ENCODE data around the gene DEPDC5. TPM values are rescaled to one million over a fixed set of nuclear protein-coding genes. Genes with fewer than 3 reads are reported as not detected.
"Not testable (repeated sequence)": the region's sequence is repeated elsewhere in the genome, so short reads cannot be mapped to it uniquely, and the experiment has no call there.

Gene DEPDC5
- total RNA-seq = 4.9 and 22.5 TPM in 2 replicates

DNA sequence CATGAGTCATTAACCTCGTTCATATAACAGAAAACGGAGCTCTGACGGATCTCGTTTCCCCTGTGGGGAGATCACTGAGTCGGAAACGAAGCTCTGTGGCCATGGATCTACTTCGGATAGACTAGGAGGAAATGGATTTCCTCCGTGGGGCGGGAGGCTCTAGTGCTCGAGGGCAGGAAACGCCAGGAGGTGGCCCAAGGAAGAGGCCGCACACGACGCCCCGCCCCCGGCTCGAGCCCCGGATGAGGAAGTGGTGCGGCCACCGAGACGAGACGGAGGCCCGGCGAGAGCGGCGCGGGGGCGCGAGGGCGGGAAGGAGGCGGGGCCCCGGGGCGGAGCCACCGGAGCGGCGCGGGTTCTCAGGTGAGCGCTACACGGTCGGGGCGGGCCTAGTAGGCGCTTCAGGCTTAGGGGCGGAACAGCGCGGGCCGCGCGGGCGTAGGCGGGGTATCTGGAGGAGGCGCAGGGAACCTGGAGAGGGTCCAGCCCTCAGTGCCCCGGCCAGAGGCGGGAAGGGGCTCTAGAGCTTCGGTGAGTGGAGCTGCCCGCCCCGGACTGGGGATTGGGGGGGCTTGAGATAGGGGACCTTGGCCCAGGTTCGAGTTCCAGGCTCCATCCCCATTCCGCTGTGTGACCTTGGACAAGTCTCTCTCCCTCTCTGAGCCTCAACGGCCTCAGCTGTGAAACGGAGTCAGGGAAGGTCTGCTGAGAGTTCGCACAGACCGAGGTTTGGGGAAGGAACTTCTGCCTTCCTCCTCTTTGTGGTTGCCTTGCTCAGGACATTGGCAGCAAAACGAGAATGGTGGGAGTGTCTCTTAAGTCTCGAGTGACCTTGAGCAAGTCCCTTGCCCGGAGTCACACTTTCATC lies at the start of gene DEPDC5:
TSS of gene DEPDC5 (plus strand) at position 386 of the 868 bp plus-strand sequence. CDS start 903 bp downstream, outside the sequence.
- DNase-seq (ENCODE audit: low read depth) = peak; percentile 84

DNA sequence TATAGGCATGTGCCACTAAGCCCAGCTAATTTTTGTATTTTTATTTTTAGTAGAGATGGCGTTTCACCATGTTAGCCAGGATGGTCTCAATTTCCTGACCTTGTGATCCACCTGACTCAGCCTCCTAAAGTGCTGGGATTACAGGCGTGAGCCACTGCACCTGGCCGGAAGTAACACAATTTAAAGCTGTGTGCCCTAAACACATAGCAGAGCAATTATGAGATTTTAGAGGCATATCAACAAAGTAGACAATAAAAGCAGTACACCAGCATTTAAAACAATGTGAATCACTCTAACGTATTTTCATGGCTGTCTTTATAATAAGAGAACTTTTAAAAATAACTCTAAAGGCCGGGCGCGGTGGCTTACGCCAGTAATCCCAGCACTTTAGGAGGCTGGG lies 46.3 kb upstream of the DEPDC5 start:
- DNase-seq (ENCODE audit: low read depth) = no peak

DNA sequence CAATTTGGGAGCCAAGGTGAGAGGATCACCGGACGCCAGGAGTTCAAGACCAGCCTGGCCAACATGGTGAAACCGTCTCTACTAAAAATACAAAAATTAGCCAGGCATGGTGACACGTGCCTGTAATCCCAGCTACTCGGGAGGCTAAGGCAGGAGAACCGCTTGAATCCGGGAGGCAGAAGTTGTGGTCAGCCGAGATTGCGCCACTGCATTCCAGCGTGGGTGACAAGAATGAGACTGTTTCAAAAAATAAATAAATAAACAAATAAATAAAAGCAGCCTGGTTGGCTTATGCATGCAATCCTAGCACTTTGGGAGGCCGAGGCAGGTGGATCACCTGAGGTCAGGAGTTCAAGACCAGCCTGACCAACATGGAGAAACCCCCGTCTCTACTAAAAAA lies 42.6 kb upstream of the DEPDC5 start:
- not testable (repeated sequence) for DNase-seq (ENCODE audit: low read depth)

DNA sequence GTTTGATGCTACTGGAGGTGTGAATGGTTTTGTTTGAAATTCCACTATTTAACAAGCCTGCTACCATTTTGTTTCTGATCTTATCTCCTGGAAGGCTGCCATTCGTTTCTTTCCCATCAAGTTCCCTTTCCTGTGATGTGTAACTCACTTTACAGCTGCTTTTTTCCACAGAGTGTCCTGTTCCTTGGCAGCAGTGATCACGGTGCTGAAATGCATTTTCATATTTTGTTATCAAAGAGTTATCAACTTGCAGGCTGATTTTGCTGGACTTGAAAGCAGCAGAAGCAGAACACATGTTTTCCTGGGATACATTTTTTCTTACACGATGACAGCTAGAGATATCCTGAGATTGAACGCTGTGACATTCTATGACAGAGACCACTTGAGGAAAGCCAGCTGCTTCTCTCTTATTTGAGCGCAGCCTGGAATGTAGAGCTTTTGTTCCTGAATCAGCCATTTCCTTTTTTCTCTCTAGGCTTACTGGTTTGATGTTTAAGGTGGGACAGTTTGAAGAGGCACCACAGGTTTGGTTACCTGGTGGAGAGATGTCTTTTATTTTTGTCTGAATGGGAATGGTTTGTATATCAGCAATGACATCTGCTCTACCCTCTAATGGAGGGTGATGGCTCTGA lies 38.6 kb upstream of the DEPDC5 start:
- DNase-seq (ENCODE audit: low read depth) = no peak

DNA sequence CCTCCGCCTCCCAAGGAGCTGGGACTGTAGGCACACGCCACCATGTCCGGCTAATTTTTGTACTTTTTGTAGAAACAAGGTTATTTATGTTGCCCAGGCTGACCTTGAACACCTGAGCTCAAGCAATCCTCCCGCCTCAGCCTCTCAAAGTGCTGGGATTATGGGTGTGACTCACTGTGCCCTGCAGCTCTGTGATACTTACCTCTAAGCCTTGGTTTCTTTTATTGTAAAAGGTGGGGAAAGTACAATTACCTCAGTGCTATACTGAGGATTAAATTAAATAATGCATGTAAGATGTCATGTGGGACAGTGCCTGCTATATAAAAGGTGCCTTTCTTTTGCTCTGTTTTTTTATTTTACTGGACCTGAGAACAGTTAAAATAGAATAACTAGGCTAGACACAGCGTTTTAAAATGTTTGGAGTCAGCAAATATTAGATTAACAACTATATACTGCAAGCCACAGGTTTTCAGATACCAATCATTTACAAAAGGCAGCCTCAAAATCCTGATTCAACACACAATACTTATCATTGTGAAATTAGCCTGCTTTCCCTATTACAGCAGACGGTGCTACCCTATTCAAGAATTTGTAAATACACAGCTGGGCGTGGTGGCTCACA lies 33.9 kb upstream of the DEPDC5 start:
- no peak for DNase-seq (ENCODE audit: low read depth)

DNA sequence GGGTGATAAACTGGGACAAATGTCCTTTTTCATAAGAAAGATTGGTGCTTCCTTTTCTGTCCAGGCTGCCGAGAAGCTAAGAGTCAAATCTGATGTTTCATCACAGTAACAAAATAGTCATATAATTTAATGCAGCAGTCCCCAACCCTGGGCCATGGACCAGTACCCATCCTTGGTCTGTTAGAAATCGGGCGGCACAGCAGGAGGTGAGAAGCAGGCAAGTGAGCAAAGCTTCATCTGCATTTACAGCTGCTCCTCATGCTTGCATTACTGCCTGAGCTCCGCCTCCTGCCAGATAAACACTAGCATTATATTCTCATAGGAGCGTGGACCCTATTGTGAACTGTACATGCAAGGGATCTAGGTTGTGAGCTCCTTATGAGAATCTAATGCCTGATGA lies 30.1 kb upstream of the DEPDC5 start:
- no peak for DNase-seq (ENCODE audit: low read depth)

DNA sequence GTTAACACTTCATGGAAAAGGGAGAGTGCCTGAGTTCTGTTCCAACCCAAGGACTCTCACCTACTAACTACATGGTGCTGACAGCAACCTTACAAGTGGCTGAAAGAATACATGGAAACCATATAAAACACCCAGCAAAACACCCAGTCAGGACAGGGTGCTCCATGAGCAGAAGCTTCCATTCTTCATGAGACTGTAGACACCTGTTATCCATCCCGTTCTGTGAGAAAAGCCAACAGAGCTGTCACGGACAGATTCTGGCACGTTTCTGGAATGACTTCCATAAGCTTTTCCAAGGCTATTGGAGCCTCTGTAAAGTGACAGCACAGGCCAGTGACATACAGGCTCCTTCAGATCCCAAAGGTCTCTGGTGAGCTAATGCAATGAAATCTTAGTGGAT lies 27.1 kb upstream of the DEPDC5 start:
- DNase-seq (ENCODE audit: low read depth) = no peak

DNA sequence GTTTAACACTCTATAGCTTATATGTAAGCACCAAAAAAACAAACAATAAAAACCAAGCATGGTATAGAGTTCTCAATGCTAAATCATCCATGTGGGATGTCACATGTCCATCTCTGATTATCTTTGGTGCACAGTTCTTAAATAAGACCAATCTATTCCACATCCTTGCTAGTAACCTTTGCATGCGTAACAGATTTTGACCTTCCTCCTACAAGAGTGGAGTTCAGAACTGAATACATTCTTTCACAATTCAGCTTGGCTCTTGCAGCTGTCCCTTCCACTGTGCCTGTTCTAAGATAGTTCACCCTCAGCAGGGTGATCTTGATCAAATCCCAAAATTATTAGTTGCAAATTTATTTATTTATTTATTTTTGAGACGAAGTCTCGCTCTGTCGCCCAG lies 25.0 kb upstream of the DEPDC5 start:
- DNase-seq (ENCODE audit: low read depth) = no peak

DNA sequence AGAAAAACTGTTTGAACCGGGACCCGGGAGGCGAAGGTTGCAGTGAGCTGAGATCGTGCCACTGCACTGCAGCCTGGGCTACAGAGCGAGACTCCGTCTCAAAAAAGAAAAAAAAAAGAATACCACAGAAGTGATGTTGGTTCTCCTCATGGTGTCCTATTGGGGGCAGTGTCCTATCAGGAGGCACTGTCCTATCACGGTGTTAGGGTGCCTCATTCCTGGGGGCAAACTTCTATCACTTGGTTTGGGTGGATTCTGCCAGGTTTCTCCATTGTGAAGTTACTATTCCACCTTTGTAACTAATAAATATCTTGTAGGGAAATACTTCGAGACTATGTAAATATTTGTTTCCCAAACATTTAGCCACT lies 23.5 kb upstream of the DEPDC5 start:
- DNase-seq (ENCODE audit: low read depth) = no peak

DNA sequence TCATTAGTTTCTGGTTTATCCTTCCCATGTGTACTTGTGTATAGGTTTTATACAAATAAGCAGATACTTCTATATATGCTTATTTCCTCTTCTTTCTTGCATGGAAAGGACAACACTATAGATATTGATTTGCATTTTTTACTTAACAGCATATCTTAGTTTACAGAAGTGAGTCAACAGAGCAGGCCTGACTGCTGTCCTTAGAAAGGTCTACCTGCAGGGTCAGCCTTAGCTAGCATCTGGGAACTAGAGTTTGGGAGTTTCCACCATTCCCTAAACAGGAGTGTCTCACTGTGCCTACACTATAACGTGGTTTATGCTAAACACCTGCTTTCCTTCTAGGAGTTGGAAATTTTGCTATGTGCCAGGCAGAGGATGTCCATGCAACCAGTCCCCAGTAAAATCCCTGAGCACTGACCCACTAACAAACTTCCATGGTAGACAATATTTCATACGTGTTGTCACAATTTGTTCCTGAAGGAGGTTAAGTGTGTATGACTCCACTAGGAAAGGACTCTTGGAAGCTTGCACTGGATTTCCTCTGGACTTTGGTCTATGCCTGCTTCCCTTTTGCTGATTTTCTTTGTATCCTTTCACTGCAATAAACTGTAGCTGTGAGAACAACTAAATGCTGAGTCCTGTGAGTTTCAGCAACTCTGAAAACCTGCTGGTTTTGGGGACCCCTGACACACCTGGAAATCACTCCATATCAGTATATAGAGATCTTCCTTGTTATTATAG lies 21.6 kb upstream of the DEPDC5 start:
- DNase-seq (ENCODE audit: low read depth) = no peak

DNA sequence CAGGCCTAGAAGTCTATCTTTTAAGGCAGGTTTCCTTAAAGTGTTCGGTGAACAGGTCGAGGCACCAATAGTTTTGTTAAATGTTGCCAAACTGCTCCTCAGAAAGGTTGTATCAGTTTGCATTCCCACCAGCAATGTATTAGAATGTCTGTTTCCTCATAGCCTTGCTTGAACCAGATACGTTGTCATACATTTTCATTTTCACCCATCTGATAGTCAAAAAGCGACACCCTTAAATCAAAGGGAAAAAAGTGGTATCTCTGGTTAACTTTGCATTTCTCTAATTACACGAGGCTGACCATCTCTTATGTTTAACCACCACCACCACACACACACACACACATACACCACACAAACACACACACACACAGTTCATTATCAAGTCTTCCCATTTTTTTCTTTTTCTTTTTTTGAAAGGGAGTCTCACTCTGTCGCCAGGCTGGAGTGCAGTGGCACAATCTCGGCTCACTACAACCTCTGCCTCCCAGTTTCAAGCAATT lies 20.2 kb upstream of the DEPDC5 start:
- no peak for DNase-seq (ENCODE audit: low read depth)

DNA sequence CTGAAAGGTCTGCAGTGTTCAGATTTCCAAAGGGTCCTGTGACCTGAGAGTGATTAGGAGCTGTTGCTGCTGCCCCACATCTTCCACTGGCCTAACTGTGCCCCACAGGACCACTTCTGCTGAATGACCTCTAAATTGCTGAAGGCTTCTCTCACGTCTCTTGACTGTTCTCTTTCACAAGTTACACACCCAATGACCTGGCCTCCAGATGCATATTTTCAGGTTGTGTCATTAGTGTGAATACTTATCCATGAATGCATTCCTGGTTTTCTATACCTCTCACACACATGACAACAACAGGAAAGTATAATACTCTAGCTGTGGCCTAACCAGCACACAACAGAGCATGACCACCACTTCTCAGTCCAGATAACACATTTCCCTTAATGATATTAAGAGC lies 19.3 kb upstream of the DEPDC5 start:
- DNase-seq (ENCODE audit: low read depth) = peak; percentile 59

DNA sequence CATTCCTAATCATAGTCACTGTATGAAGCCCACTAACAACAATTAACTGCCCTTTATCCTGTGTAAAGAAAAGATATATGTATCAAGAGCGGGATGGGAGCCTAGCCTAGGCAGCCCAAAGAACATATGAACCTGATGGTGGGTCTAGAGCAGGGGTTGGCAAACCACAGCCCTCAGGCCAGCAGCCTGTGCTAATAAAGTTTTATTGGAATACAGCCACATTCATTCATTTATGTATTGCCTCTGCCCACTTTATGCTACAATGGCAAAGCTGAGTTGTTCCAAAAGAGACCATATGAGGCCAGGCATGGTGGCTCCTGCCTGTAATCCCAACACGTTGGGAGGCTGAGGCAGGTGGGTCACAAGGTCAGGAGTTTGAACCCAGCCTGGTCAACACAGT lies 17.4 kb upstream of the DEPDC5 start:
- DNase-seq (ENCODE audit: low read depth) = no peak

DNA sequence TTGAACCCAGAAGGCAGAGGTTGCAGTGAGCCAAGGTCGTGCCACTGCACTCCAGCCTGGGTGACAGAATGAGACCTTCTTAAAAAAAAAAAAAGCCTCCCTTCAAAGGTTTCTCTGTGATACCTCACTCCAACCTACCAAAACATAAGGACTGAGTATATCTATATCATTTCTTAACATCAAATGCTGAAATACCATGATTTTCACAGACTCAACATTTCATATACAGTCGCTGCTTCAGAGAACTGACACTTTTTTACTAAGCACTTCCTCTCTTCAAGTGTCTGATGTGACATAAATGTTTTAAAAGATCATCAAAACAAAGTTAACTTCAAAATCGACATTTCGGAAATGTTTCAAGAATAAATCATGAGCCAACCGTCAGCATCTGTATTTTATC lies 15.9 kb upstream of the DEPDC5 start:
- DNase-seq (ENCODE audit: low read depth) = no peak

DNA sequence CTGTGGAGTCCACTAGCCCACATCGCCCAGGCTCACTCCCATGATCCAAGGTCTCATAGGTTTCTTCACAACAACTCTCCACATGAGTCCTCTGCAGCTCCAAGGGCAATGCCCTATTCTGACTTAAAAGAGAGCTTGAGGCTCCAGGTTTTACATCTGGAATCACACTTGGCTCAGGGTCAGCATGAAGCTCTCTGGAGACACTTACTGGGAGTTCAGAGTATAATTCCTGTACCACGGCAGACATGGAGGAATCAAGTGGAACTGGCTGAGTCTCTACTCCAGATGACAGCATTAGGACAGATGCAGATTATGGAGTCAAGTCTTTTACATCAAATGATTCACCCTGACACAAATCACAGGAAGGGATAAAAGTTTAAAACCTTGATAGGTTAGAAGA lies 15.3 kb upstream of the DEPDC5 start:
- no peak for DNase-seq (ENCODE audit: low read depth)

DNA sequence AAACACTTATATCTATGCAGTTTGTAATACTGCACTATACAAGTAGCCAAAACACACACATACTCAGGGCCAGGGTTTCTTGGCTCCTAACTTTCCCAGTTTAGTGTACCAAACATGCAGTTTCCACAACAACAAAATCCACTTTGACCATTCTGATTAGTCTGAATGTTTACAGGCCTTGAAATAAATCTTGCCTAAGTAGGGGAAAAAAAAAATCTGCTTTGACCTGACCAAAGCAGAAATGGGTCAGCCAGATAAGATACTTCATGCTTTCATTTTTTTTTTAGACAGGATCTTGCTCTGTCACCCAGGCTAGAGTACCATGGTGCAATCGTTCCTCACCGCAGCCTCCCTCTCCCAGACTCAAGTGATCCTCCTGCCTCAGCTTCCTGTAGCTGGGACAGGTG lies 14.0 kb upstream of the DEPDC5 start:
- DNase-seq (ENCODE audit: low read depth) = no peak

DNA sequence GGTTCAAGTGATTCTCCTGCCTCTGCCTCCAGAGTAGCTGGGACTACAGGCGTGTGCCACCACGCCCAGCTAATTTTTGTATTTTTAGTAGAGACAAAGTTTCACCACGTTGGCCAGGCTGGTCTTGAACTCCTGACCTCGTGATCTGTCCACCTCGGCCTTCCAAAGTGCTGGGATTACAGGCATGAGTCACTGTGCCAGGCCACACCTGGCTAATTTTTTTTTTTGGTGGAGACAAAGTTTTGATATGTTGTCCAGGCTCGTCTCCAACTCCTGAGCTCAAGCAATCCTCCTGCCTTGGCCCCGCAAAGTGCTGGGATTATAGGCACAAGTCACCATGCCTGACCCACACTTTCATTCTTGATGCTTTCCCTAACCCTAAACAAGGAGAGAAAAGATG lies 13.5 kb upstream of the DEPDC5 start:
- not testable (repeated sequence) for DNase-seq (ENCODE audit: low read depth)

DNA sequence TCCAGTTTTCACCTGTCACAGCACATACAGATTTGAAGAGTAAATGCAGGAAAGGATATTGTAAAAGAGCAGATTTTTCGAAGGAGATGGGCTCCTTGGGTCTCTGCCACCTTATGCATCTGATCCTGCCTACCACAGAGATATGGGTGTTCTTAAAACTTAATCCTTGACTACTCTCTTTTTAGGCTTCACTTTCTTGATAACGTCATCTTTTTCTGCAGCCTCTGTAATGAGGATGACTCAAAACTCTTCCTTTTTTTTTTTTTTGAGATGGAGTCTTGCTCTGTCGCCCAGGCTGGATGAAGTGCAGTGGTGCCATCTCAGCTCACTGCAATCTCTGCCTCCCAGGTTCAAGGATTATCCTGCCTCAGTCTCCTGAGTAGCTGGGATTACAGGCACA lies 11.7 kb upstream of the DEPDC5 start:
- DNase-seq (ENCODE audit: low read depth) = no peak

DNA sequence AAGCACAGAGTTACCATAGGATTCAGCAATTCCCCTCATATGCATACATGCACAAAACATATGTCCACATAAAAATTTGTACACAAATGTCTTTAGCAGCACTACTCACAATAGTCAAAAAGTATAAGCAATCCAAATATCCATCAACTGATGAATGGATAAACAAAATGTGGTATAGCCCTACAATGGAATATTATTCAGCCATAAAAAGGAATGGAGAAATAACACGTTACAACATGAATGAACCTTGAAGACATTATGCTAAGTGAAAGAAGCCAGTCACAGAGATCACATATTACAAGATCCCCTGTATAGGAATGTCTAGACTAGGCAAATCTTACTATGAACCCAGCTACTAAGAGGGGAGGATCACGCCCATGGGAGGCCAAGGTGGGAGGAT lies 11.1 kb upstream of the DEPDC5 start:
- no peak for DNase-seq (ENCODE audit: low read depth)

DNA sequence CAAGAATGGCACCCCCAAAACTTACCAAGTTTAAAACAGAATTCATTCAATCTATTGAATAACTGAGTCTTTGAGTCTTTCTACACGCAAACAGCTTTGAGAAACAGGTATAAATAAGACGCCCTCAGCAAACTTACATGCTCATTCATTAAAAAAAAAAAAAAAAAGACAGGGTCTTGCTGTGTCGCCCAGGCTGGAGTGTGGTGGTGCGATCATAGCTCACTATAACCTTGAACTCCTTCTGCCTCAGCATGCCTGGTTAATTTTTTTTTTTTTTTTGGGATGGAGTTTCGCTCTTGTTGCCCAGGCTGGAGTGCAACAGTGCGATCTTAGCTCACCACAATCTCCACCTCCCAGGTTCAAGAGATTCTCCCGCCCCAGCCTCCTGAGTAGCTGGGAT lies 9.9 kb upstream of the DEPDC5 start:
- no peak for DNase-seq (ENCODE audit: low read depth)

DNA sequence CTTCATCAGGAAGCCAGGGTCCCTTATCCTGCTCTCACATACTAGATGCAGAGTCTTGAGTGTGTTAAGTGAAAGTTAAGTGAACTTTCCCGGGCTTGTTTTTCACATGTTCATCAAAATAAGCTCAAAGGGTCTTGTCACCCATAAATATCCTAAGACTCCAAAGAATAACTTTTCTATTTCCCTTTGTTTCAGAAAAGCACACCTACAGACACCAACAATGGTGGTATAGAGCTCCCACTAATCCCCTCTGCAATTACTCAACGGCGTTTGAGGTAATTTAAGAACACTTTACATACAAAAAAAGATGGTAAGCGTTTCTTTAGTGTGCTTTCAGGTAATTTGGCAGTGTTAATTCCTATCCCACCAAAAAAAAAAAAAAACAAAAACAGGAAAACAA lies 6.4 kb upstream of the DEPDC5 start:
- DNase-seq (ENCODE audit: low read depth) = no peak

DNA sequence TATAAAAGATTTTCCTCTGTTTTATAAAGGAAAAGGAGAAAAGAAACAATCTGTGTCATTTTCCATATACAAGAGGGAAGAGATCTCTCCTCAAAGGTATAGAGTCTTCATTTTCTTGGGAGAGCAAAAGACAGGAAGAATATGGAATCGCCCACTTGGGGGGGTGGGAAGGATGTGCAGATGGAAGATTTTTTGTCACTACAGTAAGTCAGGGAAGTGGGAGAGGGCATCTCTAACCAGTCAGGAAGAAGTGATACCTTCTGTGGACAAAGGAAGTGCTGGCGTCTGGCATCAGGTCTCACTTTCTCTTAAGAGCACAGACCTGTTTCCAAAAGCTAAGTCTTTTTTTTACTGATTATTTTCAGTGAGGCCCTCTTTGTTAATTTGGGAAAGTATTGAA lies 5.3 kb upstream of the DEPDC5 start:
- no peak for DNase-seq (ENCODE audit: low read depth)

Data from renal cortical epithelial cell (primary cell).